Spinal cord (tissue), 10 donors: ENCODE results near the gene EVX2. TPM values are rescaled to one million over a fixed set of nuclear protein-coding genes. Genes with fewer than 3 reads are reported as not detected.

Experiments
- DNase-seq, 6 donors: peaks; one replicate each; pipeline versions ENCODE4 v3.0.0 to v3.0.0-alpha.2; 2013 to 2015; ENCODE audit warnings: low spot score in 6 of 6, low read depth in 4 of 6
- H3K27ac ChIP-seq: one replicate; pipeline ENCODE4 v1.5.1; 2013; ENCODE audit warnings: low read depth, low read length, control low read depth
- H3K27me3 ChIP-seq: one replicate; pipeline ENCODE4 v1.6.1; 2013; ENCODE audit warnings: low read length; ENCODE audit not compliant: control insufficient read depth, insufficient read depth
- H3K36me3 ChIP-seq: one replicate; pipeline ENCODE4 v1.6.1; 2013; ENCODE audit warnings: low read length; ENCODE audit not compliant: control insufficient read depth, insufficient read depth
- H3K4me1 ChIP-seq: one replicate; pipeline ENCODE4 v1.6.1; 2013; ENCODE audit warnings: low read length; ENCODE audit not compliant: control insufficient read depth, insufficient read depth
- H3K4me3 ChIP-seq: one replicate; pipeline ENCODE4 v1.5.1; 2013; ENCODE audit warnings: low read depth, low read length, control low read depth
- H3K9me3 ChIP-seq: one replicate; pipeline ENCODE4 v1.6.1; 2013; ENCODE audit warnings: low read length; ENCODE audit not compliant: control insufficient read depth, insufficient read depth
- WGBS: methylation state at CpG from one replicate; pipeline ENCODE4 v1.1.5; 2013; ENCODE audit warnings: missing lambda C conversion rate; ENCODE audit not compliant: insufficient coverage; 5-methylcytosine and 5-hydroxymethylcytosine counted together
- polyA plus RNA-seq, 2 donors: library from polyadenylated mRNA; unstranded; fragments of 120-200 nt; gene quantifications; one replicate each; pipeline ENCODE4 v1.2.1, GENCODE V29; 2013; ENCODE audit not compliant: insufficient read length in 2 of 2
- total RNA-seq, 2 donors: library from RNA; depleted of rRNA in 1 of 2; stranded (reverse); fragments of 120-200 nt in 1 of 2; fragments of >200 nt in 1 of 2; gene quantifications; one replicate each; pipeline versions ENCODE4 v1.2.3 to v1.2.4, GENCODE V29; 2013 to 2014
- donor health status: healthy.

EVX2 gene
- total and polyA plus RNA-seq, 4 donors, result 0.17 to 1.1 (median 0.67) TPM

DNA sequence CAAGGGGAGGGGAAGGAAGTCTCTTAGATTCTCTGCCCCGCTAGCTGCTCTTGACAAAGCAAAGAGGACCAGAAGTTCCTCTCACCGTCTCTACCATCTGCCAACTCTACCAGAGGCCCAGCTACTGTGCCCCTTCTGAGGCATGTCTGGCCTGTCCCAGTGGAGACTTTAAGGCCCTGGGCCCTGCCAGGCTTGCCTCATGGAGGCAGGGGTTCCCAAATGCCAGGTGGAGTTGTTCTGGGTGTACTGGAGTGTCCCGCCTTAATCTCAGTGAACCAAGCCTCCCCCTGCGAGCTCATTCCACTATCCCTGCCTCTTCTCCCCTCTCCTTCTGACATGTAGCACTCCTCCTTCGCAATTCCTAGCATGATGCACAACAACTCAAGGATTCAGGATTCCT is 18.1 kb upstream of the EVX2 start:
- H3K36me3 ChIP-seq, result no peaks in the 10 kb centered on the region
- peaks cover 100% of the 10 kb centered on the region for H3K27me3 ChIP-seq
- 38% methylated on average over 3 of the region's 5 CpGs for WGBS
- no peak for DNase-seq
- no peak overlapping the region for H3K4me3 ChIP-seq
- peaks cover 48% of the 10 kb centered on the region for H3K4me1 ChIP-seq
- H3K9me3 ChIP-seq, result no peaks in the 10 kb centered on the region
- no peak overlapping the region for H3K27ac ChIP-seq

DNA sequence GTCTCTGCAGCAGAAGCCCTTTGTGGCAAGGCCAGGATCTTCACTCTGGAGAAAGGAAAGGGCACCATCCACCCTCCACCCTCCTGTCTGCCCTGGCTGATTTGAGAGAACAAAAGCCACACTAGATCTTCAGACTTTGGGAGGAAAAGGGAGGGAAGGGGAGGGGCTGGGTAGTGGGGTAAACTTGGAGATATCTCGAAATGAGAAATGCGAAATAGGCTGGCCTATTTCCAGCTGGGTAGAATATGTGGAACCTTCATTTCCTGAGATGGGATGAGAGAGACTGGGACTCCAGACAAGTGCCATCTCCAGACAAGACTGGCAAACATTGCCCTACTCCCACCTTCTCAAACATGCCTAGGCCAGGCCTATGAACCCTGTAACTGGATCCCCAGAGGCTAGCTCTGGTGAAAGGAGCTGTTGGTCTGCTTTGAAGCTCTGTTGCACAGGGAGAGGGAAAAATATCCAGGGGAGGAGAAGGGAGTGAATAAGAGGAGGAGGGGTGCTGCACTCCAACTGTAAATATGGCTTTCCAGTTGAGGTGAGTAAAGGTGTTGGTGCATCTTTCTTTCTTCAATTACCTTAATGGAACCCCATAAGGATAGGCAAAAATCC is 17.6 kb upstream of the EVX2 start:
- no peak for DNase-seq
- H3K4me3 ChIP-seq, result no peak overlapping the region
- no peaks in the 10 kb centered on the region for H3K9me3 ChIP-seq
- 38% methylated on average over 2 of the region's 2 CpGs for WGBS
- H3K27ac ChIP-seq, result no peak overlapping the region
- peaks cover 43% of the 10 kb centered on the region for H3K4me1 ChIP-seq
- H3K27me3 ChIP-seq, result peaks cover 100% of the 10 kb centered on the region
- no peaks in the 10 kb centered on the region for H3K36me3 ChIP-seq

DNA sequence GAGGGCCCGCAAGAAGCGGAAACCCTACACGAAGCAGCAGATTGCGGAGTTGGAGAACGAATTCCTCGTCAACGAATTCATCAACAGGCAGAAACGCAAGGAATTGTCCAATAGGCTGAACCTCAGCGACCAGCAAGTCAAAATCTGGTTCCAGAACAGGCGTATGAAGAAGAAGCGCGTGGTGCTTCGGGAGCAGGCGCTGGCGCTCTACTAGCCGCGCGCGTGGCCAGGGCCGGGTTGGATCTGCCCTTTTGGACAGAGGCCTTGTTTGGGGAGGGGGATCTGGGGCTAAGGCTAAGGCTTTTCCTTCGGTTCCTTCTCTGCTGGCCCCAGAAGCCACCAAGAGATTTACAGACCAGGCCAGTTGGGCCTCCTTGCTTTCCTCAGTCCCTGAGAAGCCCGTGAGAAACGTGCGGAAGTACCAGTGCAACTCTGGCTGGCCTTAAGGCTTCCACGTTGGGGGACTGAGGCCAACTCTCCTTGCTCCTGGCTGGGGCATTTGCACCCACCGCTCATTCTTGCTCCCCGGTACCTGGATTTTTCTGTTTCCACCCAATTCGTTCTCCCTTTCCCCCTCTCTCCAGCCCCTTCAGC is 16.9 kb upstream of the EVX2 start:
- peaks cover 100% of the 10 kb centered on the region for H3K27me3 ChIP-seq
- WGBS, result 11% methylated on average over 26 of the region's 28 CpGs
- H3K4me3 ChIP-seq, result no peak overlapping the region
- H3K36me3 ChIP-seq, result no peaks in the 10 kb centered on the region
- no peak for DNase-seq
- H3K9me3 ChIP-seq, result no peaks in the 10 kb centered on the region
- no peak overlapping the region for H3K27ac ChIP-seq
- H3K4me1 ChIP-seq, result peaks cover 43% of the 10 kb centered on the region

DNA sequence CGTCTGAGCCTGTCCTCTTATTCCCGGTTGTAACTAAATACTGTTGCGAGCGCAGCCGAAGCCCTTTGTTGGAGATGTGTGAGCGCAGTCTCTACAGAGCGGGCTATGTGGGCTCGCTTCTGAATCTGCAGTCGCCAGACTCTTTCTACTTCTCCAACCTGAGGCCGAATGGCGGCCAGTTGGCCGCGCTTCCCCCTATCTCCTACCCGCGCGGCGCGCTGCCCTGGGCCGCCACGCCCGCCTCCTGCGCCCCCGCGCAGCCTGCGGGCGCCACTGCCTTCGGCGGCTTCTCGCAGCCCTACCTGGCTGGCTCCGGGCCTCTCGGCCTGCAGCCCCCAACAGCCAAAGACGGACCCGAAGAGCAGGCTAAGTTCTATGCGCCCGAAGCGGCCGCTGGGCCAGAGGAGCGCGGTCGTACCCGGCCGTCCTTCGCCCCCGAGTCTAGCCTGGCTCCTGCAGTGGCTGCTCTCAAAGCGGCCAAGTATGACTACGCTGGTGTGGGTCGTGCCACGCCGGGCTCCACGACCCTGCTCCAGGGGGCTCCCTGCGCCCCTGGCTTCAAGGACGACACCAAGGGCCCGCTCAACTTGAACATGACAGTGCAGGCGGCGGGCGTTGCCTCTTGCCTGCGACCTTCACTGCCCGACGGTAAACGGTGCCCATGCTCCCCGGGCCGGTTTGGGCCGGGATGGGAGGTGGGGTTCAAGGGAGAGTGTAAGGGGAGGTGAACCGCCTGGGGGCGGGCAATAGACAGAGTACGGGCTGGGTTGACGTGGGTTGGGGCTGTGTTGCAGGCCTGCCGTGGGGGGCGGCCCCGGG is 16.2 kb upstream of the EVX2 start, which contains the start of gene HOXD12:
Gene HOXD12 (plus strand): TSS at position 68 of the 819 bp plus-strand sequence. CDS start 7 bp downstream, at position 75.
- peaks cover 42% of the 10 kb centered on the region for H3K4me1 ChIP-seq
- H3K27ac ChIP-seq, result no peak within 1 kb of the TSS
- H3K36me3 ChIP-seq, result no peaks in the 10 kb centered on the region
- no peak for DNase-seq
- WGBS, result 2% methylated on average over 70 of the region's 70 CpGs
- H3K4me3 ChIP-seq, result no peak within 1 kb of the TSS
- peaks cover 100% of the 10 kb centered on the region for H3K27me3 ChIP-seq
- H3K9me3 ChIP-seq, result no peaks in the 10 kb centered on the region

DNA sequence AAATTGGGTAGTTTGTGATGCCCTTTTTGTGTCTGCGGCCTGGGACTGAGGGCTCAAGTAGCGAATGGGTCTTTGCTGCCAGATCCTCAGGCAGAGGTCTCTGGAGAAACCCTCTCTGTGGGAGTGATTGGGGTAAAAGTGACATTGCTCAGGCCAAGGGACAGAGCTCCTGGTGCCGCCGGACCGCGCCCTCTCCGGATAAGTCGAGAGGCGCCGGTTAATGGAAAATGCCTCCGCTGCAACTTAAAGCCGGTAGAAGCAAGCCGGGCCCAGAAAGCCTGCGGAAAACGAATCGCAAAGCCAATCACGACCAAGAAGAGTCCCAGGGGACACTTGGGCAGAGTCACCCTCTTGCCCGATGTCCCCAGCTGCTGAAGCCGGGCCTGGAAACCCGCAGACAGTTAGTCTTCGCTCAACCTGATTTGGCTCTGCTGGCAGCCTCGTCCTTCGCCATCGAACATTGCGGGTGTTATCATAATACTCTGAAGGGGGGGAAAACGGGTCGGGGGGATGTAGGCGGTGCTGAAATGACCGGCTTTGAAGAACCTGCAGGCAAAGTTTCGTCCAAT is 15.5 kb upstream of the EVX2 start:
- no peak for DNase-seq
- peaks cover 35% of the 10 kb centered on the region for H3K4me1 ChIP-seq
- WGBS, result 6% methylated on average over 30 of the region's 30 CpGs

DNA sequence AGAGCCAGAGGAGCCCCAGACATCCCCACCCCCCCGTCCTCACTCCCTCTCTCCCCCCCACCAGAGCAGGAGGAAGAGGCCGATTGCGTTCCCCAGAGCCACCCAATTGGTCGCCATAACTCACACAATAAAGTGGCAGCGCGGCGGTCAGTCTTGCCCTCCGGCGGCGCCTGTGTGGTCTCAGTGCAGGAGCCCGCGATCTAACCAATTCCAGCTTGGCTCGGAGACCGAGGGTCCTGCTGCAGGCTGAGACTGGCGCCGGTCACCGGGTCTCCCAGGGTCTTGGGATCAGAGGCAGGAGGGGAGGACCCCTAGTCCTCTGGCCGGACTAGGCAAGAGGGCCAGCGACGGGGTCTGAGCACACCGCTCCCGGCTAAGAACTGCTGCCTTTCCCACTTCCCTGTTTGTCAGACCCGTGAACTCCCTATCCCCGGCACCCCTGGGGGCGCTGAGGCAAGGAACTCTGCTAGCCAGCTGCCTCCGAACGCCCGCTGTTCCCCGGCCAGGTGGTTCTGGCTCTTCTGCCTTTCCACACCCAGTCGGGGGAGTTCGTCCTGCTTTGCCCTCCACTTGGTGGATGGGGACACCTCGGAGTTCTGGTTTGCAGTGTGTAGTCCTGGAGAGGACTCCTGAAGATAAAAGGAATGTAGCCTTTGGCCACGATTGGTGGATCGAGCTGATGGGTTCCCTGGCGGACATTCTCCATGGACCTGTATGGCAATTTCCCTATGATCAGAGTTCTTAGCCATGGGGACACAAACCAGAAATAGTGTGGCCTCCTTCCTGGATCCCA is 14.8 kb upstream of the EVX2 start:
- peaks cover 34% of the 10 kb centered on the region for H3K4me1 ChIP-seq
- H3K27ac ChIP-seq, result no peak overlapping the region
- DNase-seq, result no peak
- peaks cover 100% of the 10 kb centered on the region for H3K27me3 ChIP-seq
- 5% methylated on average over 35 of the region's 35 CpGs for WGBS
- no peaks in the 10 kb centered on the region for H3K36me3 ChIP-seq
- H3K4me3 ChIP-seq, result no peak overlapping the region
- H3K9me3 ChIP-seq, result no peaks in the 10 kb centered on the region

More for the DNA sequence above, 15.5 kb upstream of the EVX2 start:
- H3K4me3 ChIP-seq, result no peak overlapping the region
- no peaks in the 10 kb centered on the region for H3K36me3 ChIP-seq
- no peak overlapping the region for H3K27ac ChIP-seq
- peaks cover 100% of the 10 kb centered on the region for H3K27me3 ChIP-seq
- no peaks in the 10 kb centered on the region for H3K9me3 ChIP-seq

DNA sequence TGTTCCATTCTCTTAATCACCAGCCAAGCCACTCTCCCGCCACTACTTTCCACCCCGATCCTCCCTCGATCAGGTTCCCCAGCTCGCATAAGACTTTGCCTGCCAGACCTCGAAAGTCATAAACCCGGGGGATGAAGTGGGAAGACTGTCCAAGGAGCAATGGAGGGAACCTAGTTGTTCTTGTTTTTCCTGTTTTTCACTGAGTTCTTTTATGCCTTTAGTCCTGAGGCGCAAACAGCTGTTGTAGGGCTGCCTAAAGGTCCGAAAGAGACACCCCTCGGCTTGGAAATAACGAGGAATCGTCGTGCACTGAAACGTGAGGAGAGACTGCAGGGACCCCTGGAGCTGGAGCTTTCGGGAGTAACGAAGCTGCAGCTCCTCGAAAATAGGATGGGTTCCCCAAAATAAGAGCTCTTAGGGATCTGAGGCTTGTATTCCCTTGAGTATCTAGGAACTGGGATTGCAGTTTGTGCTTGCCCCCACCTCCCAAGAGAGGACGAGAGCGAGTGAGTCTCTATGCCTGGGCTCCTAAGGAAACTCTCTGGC is 14.1 kb upstream of the EVX2 start:
- Histone ChIP-seq H3K9me3 (no peaks in the 10 kb centered on the region), H3K27me3 (peaks cover 100% of the 10 kb centered on the region), H3K27ac (no peak overlapping the region), H3K4me3 (peak overlapping the region; percentile 33), H3K4me1 (peaks cover 40% of the 10 kb centered on the region), H3K36me3 (no peaks in the 10 kb centered on the region)
- WGBS, result 2% methylated on average over 11 of the region's 18 CpGs
- no peak for DNase-seq

DNA sequence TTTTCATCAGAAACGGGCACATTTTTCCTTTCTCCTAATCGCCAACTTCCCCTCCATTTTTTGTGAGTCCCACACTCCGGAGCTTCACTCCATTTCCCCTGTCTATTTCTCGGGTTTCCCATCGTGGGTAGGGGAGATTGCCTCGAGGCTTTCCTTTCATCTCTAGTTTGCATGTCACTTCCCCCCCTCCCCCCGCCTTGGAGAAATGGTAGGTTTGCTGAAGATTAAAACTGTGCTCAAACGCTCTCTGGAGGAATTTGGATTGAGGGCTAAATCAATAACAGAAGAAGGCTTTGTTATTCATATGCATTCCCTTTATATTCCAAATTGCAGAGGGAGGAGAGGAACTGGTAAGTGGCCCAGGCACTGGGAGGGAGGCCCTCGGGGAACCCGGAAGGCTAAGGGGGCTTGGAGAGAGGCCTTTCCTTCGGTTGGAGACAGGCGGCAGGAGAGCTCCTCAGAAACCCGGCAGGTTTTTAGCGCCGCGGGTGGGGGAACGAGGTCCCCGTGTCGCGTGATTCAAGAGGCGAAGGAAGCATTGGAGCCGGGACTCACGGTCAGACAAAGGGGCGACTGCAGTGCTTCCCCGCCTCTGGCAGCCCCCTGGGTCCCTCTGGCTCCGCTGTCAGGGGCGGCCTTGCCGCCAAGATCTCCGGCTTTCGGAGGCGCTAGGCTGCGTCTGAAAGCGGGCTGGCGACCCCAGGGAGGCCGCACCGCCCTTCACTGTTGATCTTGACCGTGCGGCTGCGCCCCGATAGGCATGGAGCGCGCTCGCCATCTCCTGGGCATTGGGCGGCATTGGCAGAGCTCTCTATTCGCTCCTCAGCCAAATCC is 13.4 kb upstream of the EVX2 start:
- peak in 2 of 6 donors; percentile 89 for DNase-seq
- peak overlapping the region; percentile 33 for H3K4me3 ChIP-seq
- H3K36me3 ChIP-seq, result no peaks in the 10 kb centered on the region
- under 1% methylated on average over 38 of the region's 45 CpGs for WGBS
- H3K27ac ChIP-seq, result no peak overlapping the region
- no peaks in the 10 kb centered on the region for H3K9me3 ChIP-seq
- peaks cover 97% of the 10 kb centered on the region for H3K27me3 ChIP-seq
- peaks cover 40% of the 10 kb centered on the region for H3K4me1 ChIP-seq
